GM19351 (cell line): ENCODE results near the gene URB2.
A peak's percentile ranks its signal among the peaks of the same experiment; 100 is the strongest.

ENCODE experiments used
- ATAC-seq: cut with Tn5 transposase; IDR thresholded peaks from one replicate; pipeline ENCODE4 v1.9.1; 2021; ENCODE audit warnings: mild to moderate bottlenecking, moderate library complexity; ENCODE audit not compliant: unreplicated experiment

URB2 gene

DNA sequence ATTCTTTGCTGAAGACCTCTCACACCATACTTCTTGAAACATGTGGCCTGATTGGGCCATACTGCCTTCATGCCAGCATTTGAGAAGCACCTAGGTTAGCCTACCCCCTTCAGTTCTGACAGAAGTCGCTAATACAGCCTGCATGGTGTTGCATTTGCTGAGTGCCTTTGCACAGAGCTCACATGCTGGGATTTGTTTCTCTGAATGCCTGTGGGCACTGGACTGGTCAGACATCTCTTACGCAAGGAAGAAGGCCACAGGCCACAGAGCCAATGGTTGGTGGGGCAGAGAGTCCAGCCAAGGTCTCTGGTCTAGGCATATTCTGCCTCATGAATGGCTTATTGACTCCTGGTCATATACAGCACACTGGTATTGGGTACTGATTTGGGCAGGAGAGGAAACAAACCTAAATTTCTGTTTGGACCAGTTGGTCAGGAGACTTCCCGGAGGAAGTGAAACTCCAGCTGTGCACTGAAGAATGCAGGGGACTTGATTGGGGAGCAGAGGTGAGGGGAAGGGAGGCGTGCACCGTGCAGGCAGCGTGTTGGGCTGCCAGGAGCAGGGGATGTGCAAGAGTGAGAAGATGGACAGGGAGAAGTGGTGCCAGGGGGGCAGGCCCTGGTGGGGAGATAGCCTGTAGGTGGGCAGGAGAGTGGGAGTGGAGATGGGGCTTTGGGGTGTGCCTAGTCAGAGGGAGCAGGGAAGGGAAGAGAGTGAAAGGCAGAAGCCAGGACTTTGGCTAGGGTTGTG is 18.1 kb downstream of the URB2 start:
- no peak for ATAC-seq

- ATAC-seq: no peak
These were observed 19.4 kb downstream of the URB2 start for GRCh38 chr1:229645324-229645993.

DNA sequence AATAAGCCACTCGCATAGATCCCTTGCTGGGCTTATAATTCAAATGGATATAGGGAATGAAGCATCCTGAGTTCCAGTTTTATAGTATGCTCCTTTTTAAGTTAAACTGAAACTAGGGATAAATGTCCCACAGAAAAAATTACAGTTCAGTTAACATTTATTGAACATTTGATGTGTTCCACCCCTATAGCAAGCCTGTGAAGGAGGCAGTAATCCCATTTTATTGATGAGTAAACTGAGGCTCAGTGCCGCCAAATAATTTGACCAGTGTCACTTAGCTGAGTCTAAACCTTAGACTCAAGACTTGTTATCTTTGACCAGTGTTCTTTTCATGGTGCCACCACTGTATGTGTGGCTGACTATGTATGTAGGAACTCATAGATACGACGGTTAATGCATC is 22.4 kb downstream of the URB2 start:
- no peak for ATAC-seq

- ATAC-seq: no peak
These were observed 24.0 kb downstream of the URB2 start for GRCh38 chr1:229650045-229650444.

GRCh38 chr1:229651546-229651945 is 25.5 kb downstream of the URB2 start:
- ATAC-seq: no peak

- ATAC-seq: no peak
These were observed 27.4 kb downstream of the URB2 start for GRCh38 chr1:229653420-229653819.

- no peak for ATAC-seq
These were observed 29.7 kb downstream of the URB2 start for GRCh38 chr1:229655781-229656180.

DNA sequence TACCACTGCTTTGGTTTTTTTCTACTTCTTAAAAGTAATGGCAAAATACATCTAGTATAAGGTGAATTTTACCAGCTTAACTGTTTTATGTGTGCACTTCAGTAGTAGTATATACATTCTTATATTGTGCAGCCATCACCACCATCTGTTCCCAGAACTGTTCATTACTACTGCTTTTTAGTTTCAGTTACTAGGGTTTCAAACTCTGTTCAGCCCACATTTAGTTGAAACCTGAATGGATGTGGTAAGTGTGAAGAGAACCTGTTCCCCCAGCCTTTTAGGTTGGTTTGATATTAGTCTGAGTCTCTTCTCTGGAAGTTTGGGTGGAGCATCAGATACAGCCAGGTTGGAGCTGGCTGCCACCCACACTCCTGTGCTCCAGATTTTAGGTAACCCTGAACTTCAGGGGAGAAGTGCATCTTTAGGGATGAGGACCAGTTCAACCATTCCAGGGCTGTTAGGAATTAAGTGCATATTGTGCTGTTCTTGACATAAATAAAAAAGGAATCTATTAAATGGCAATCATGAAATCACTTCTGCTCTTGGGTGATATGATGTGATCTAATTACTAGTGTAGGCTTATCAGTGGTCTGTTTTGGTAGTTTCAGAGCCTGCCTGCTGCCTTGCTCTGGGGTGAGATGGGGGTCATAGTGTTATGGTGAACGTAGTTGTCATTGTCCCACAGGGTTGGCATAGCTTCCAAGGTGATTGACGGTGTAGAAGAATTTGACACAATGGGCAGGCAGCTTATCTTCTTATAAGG is 32.1 kb downstream of the URB2 start:
- ATAC-seq: peak; percentile 72

DNA sequence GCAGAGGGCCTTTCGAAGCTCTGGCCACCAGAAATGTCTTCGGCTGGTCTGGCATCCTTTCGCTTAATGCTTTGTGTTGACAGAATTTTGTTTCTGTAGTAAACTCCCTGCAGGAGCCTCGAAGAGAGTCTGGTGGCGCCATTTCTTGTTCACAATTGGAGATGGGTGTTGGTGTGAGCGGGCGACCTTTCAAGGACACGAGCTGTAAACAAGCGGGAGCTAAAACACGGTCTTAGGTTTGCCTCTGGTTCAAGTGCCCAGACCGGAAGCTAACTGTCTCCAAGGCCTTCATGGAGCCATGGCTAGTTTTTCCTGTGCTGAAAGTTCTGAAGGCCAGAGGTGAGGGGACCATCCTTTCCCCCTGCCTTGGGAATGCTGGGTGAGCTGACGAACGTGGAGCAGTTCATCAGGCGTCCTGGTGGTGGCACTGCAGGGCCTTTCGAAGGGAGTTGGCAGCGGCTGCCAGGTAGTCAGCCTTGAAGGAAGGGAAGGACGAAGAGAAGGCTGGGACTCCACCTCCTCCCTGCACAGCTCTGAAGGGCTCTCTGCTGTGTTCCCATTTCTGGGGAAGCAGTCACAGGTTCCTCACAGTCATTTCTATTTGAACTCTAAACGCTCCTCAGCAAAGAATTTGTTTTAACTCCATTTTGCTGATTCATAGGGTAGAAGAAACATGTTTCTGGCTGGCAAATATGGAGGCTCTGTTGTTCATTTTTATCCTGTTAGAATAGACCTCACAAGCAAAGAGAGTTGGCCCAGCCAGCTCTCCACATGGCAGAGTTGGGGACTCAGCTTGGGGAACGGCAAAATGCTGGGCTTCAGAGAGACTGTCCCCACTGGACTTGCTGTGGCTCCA is 35.2 kb downstream of the URB2 start:
- peak; percentile 74 for ATAC-seq

- ATAC-seq: no peak
These were observed 35.9 kb downstream of the URB2 start for GRCh38 chr1:229661897-229662296.

- ATAC-seq: peak; percentile 52
These were observed 38.2 kb downstream of the URB2 start for GRCh38 chr1:229664133-229664689.

DNA sequence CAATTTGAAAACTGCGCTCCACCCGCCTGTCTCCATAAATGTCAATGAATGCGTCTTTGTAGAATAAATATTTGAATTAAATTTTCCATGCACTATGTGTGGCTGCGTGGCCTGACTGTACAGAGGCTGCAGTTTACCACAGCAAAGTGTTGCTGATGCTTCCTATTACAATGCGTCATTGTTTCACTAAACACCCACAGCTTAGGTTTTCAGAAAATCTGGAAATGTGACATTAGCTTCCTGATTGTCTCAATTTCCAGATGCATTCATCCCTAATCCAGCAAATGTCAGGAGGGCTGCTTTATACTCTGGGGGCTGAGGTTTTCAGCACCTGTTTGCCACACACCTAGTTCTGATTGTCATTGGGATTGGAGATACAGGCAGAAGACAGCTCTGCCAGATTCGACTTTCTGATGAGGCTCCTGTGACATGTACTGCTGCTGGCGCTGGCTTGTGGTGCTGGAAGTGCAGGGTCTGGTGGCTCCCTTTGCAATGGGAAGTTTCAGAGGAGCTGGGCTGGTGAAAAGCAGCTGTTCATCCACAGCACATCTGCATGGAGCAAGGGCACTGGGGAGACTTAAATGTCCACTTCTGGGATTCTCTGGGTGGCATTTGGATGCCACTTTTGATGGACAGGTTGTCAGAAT is 40.0 kb downstream of the URB2 start:
- ATAC-seq: no peak

DNA sequence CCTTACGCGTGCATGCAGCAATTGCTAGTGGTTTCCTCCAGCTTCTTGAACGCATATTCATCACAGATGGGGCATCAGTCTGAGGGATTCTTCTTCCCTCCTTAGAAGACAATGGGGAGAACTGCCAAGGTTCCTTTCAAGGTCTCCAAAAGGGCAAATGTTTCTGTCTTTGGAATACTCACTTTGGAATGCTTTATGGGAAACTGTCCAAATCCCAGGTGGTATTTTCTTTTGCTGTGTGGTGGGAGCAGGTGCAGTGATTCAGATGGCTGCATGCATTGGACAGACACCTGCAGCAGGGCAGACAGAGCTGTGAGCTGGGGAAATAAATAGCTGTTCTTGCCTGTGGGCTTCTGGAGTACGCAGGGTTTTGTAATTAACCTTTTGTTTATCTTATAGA is 40.5 kb downstream of the URB2 start:
- ATAC-seq: no peak

DNA sequence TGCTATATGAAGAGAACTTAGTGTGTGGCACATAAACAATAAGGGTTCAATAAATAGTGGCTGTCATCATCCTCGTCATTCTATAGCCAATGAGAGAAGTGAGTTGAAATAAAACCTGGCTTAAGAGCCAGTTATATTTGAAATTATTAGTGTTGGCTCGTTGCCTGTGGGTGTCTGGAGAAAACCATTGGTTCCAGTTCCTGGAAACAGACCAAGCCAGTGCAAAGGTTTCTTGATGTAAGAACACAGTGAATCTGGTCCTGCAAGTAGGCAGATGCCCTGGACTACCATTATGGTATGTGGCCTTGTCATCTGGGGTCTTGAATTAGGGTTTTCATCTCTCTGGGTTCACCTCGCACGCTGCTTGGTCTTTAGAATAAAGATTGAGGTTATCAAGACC is 43.3 kb downstream of the URB2 start:
- no peak for ATAC-seq

DNA sequence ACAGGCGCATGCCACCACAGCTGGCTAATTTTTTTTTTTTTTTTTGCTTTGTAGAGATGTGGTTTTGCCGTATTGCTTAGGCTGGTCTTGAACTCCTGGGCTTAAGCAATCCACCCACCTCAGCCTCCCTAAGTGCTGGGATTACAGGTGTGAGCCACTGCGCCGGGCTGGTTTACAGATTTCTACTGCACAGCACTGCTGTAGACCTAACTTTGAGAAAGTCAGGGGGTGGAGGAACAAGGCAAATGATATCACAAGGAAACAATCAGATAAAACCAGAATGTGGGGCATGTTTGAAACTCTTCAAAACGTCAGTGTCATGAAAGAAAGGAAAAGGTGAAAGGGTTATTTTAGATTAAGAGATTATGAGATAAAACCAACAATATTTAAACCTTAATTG is 45.3 kb downstream of the URB2 start:
- ATAC-seq: no peak

GRCh38 chr1:229672246-229672645 is 46.2 kb downstream of the URB2 start:
- no peak for ATAC-seq

- no peak for ATAC-seq
These were observed 48.0 kb downstream of the URB2 start for GRCh38 chr1:229674042-229674441.

- ATAC-seq: no peak
These were observed 49.3 kb downstream of the URB2 start for GRCh38 chr1:229675396-229675795.

DNA sequence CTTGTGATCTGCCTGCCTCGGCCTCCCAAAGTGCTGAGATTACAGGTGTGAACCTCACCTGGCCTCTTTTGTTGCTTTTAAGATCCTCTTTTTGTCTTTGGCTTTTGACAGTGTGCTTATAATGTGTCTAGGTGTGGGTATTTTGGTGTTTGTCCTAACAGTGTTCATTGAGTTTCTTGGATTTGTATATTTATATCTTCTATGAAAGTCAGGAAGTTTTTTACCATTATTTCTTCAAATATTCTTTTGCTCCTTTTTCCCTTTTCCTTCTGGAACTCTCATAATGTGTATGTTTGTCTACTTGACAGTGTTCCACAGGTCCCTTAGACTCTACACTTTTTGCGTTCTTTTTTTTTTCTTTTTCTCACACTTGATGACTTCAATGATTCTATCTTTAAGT is 59.1 kb downstream of the URB2 start:
- no peak for ATAC-seq

- no peak for ATAC-seq
These were observed 63.2 kb downstream of the URB2 start for GRCh38 chr1:229689273-229689672.
